GM19099 (cell line): Measurements from ENCODE around the gene TSPAN5.

Experiments
- POLR2A ChIP-seq: IDR thresholded peaks from 3 replicates; pipeline ENCODE4 v1.6.1; 2011; ENCODE audit warnings: low read depth; ENCODE audit not compliant: insufficient read length; ENCODE audit errors: extremely low read depth

TSPAN5 gene

DNA sequence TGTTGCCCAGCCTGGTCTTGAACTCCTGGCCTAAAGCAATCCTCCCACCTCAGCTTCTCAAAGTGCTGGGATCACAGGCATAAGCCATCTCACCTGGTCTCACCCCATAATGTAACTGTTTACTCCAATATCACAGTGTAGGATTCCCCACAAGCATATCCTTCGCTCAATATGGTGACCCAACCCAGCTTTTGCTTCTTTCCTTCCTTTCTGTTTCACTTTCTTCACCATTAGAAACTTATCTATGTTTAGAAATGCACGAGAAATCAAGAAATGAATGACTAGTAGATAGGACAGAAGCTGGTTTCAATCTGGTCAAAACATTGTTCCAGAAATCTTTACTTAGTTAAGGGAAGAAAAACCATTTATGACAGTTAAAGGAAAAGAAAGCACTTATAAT, 18.9 kb downstream of the TSPAN5 start:
- TF ChIP-seq POLR2A = no peak

- no peak for TF ChIP-seq POLR2A
Measured at GRCh38 chr4:98639108-98639507, 19.3 kb downstream of the TSPAN5 start.

GRCh38 chr4:98638661-98639060, 19.8 kb downstream of the TSPAN5 start:
- no peak for TF ChIP-seq POLR2A

GRCh38 chr4:98634061-98634460, 24.4 kb downstream of the TSPAN5 start:
- TF ChIP-seq POLR2A = no peak

DNA sequence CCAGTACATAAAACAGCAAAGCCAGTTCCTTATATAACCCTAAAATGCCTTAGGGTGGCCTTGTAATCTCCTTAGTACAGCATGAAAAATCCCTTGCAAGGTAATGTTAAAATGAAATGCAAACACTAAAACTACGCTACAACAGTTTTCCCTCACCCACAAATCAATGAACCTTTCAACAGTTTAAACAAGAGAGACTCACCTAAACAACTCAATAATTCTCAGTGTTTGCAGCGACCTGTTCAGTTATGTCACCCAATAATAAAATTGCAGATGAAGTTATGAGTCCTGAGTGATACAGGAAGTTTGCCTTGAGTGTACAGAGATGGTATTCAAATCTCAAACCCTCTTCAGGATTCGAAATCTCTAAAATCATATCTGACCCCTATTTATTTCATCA, 25.3 kb downstream of the TSPAN5 start:
- no peak for TF ChIP-seq POLR2A

DNA sequence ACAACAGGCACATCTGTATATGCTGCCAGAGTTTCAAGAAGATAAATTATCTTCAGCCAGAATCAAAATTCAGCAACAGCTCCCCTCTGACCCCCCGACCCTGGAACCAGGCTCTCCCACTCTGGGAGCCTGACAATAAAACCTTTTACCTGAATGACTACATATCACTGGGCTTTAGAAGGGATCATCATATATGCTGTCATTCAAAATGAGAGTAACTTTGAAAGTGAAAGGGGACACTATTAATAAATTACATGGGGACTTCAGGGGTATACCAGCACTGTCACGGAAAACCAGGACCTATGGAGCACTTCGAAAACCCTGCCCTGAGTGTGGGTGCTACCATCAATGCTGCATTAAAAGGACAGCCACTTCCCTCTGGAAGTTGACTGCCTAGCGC, 26.2 kb downstream of the TSPAN5 start:
- no peak for TF ChIP-seq POLR2A

- TF ChIP-seq POLR2A = no peak
Measured at GRCh38 chr4:98631506-98631905, 26.9 kb downstream of the TSPAN5 start.

DNA sequence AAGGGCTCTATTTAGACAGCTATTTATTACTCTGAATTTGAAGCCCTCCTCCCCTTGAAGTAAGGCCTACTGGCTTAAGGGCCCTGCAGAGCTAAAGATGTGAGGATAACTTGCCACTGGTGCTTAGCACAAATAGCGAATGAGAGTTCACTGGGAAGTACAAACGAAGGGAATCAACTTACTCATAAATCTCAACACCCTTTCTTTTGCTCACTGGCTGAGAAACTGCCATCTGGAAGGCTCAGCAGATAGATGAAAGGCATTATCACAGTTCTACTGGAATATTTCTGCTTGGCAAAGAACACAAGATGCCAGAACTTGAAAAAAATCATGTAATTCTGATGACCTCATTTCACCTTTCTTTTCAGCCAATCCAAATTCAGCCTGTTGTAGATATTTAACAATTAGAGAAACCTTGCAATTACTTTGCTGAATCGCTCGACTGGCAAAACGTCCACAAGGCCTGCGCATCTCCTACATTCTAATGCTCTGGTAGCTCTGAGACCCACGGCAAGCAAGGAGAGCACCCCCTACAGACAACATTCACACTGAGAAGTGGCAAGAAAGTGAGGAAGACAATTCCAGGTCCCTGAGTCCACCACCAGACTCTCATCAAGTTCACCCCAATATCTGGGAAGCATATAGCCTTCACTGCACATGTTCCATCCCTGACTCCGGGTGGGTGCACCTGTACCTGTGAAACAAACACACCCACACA, 27.5 kb downstream of the TSPAN5 start:
- TF ChIP-seq POLR2A = no peak

DNA sequence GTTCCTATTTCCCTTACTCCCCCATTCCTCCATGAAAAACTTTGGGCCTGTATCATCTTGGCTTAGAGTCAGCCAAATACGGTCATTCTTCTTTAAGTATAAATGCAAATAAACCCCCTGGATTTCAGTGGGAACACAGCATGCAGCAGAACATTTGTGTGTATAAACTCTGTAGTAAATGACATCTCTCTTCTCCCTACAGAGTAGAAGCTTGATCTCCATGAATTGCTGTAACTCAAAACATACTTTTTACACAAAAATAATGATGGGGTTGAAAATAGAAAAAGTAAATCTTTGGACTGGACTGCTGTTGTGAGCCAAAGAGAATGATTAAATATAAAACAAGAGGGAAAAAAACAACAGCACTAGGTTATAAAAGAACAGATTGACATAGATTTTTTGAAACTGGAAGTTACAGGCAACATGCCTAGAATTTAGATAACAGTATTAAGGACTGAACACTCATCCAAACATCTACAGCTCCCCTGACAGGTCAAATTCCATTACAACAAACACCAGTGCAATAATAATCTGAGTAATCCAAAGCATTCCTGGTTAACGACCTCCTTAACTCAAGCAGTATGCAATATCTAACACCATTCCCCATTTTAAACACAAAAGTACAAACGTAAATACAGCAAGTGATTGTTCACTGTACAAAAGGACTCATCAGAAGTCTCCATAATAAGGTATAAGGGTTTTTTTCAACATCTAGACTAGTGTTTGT, 30.7 kb downstream of the TSPAN5 start:
- no peak for TF ChIP-seq POLR2A

DNA sequence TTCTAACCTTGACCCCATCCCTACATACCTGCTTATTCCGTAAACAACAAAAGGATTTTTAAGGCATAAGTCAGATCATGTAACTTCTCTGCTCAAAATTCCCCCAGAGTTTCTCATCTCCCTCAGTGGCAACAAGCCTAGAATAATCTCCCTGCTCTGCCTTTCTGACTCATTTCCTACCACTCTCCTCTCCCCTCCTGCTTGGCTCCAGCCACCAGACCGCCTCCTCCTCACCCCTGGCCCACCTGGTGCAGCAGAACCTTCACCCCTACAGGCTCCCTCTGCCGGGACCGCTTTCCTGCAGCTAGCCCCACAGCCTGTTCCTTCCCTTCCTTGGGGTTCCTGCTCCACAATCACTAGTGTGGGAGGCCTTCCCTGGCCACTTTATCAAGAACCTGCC, 32.1 kb downstream of the TSPAN5 start:
- no peak for TF ChIP-seq POLR2A

- TF ChIP-seq POLR2A = no peak
Measured at GRCh38 chr4:98625920-98626319, 32.5 kb downstream of the TSPAN5 start.

DNA sequence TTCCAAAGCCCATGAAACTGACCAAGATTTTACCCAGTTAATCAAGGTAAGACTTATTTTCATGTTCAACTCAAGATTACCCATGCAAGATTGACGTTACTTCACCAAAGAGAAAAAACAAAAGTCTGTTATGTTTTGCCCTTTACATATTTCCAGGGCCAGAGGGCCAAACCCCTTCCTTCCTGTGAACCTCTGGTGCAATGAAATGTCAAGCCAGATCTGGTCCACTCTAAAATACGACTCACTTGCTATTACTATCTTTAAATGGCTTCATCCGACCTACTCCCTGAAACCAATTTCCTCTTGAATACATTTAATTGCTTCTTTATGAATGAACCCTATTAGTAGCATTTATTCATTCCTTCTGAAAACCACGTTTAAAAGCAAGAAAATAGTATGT, 33.0 kb downstream of the TSPAN5 start:
- no peak for TF ChIP-seq POLR2A

DNA sequence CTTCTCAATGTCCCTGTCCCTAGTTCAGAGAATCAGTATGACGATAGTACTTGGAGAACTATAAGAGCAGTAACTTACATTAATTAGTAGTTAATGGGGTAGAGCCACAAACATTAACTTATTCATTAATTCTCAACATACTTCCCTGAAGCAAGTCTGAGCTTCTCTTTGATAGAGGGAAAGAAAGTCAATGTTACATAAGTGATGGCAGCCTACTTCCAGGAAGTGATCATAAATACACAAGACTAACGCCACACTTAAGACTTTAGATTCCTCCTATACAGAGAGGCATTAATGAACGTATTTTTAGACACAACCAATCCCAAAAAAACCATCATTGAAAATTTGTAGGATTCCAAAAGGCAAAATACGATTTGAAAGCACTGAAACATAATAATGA, 33.8 kb downstream of the TSPAN5 start:
- no peak for TF ChIP-seq POLR2A

DNA sequence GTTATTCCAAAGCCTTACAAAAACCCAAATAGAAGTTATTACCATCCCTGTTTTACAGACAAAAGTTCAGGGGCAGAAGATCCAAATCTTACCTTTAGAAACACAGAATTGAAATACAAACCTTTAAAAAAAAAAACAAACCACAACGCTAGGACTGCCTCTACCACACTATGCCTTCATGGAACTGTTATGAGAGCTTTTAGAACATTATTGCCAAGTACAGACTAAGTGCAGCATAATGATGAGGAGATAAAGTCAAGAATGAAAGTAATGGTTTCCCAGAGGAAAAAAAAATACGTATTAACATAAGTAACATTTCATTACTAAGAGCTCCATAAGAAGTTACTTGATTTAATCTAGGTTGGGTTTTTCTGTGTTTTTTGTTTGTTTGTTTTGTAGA, 34.3 kb downstream of the TSPAN5 start:
- no peak for TF ChIP-seq POLR2A

DNA sequence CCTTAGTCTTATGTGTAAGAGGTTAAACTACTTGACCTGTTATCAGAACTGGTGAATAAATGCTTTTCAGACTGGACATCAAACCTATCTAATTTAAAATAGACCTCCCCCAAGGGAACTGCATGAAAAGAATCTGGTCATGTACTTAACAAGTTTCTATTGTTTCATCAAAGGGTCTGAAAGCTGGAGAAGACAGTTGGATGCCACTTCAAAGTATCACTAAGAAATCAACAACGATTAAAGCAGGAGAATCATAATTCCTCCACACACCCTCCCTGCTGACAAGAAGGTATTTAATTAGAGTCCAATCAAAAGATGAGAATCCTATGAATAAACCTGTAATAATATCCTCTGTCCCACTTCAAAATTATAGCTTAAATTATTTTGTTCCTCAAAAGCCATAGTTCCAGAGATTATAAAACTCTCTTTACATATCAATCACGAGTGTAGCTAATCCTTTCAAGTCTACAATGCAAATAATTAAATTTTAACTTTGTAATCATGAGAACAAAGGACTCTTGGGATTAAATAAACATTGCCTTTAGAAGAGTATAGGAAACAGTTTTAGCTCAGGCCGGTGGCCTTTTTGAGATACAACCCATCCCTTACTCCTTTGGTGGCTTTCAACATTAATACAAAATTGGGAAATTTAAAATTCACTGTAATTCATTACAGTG, 35.1 kb downstream of the TSPAN5 start:
- TF ChIP-seq POLR2A = no peak
